Measurements from ENCODE around the gene DPYD.

DNA sequence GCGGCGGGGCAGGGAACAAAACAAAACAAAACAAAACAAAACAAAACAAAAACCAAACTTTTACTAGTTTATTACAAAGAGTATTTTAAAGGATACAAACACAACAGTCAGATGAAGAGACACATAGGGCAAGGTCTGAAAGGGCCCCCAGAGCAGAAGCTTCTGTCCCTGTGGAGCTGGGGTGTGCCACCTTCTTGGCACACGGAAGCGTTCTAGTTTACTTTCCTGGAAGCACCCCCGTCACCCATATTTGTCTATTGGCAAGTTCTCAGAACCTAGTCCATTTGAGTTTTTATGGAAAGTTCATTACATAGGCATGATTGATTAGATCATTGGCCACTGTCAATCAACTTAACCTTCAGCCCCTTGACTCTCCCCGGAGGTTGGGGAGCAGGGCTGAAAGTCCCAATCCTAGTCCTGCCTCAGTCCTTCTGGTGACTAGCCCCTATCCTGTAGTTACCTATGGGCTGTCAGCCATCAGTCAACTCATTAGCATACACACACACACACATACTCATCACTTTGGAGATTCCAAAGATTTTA is 380.4 kb downstream of the DPYD start:
- TF ChIP-seq, protein P1, sequence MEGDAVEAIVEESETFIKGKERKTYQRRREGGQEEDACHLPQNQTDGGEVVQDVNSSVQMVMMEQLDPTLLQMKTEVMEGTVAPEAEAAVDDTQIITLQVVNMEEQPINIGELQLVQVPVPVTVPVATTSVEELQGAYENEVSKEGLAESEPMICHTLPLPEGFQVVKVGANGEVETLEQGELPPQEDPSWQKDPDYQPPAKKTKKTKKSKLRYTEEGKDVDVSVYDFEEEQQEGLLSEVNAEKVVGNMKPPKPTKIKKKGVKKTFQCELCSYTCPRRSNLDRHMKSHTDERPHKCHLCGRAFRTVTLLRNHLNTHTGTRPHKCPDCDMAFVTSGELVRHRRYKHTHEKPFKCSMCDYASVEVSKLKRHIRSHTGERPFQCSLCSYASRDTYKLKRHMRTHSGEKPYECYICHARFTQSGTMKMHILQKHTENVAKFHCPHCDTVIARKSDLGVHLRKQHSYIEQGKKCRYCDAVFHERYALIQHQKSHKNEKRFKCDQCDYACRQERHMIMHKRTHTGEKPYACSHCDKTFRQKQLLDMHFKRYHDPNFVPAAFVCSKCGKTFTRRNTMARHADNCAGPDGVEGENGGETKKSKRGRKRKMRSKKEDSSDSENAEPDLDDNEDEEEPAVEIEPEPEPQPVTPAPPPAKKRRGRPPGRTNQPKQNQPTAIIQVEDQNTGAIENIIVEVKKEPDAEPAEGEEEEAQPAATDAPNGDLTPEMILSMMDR (IDR thresholded peaks at IDR 0.05): no peak
- no peak for TF ChIP-seq POLR2A (IDR thresholded peaks at IDR 0.05)
